ENCODE results near the gene CCDC138. TPM values are rescaled to one million over a fixed set of nuclear protein-coding genes. Genes with fewer than 3 reads are reported as not detected.

The CCDC138 gene
- total and polyA plus RNA-seq, 2 of the 13 experiments (the other 11 are each of a cell fraction or from before 2014, with no cell fraction given) = 5.6 to 32.5 TPM

GRCh38 chr2:108786354-108787215, at the start of gene CCDC138 (continued):
- TF ChIP-seq FOXA3 (CRISPR knock-in tag; IDR thresholded peaks at IDR 0.05) = peak; percentile 67
- TF ChIP-seq BCL6 (CRISPR knock-in tag; IDR thresholded peaks at IDR 0.05) = 0 out of 2 replicates have a peak, but pooled peaks have one; percentile 31
- no peak for TF ChIP-seq GZF1 (CRISPR knock-in tag; IDR thresholded peaks at IDR 0.05)
- no peak for TF ChIP-seq DDIT3 (CRISPR knock-in tag; IDR thresholded peaks at IDR 0.05)
- TF ChIP-seq ZBTB2 (CRISPR knock-in tag; IDR thresholded peaks at IDR 0.05; ENCODE audit: low read depth) = peak; percentile 60; the same call in 1 of the 2 replicates
- no peak for TF ChIP-seq FOXM1 (CRISPR knock-in tag; IDR thresholded peaks at IDR 0.05)
- no peak for TF ChIP-seq MAFF (IDR thresholded peaks at IDR 0.05; ENCODE audit: low read depth, low read length)
- peak; percentile 97 for TF ChIP-seq PAF1 (CRISPR knock-in tag; IDR thresholded peaks at IDR 0.05)
- peak; percentile 86; the same call in 1 of the 2 replicates for TF ChIP-seq MTF2 (CRISPR knock-in tag; IDR thresholded peaks at IDR 0.05; ENCODE audit: borderline replicate concordance)
- TF ChIP-seq ZNF598 (CRISPR knock-in tag; IDR thresholded peaks at IDR 0.05; ENCODE audit: borderline replicate concordance) = peak; percentile 86
- TF ChIP-seq ZC3H4 (CRISPR knock-in tag; IDR thresholded peaks at IDR 0.05; ENCODE audit: borderline replicate concordance) = no peak
- TF ChIP-seq ZNF839 (CRISPR knock-in tag; IDR thresholded peaks at IDR 0.05; ENCODE audit: borderline replicate concordance) = peak; percentile 95; the same call in 1 of the 2 replicates
- peak; percentile 34; the same call in 1 of the 2 replicates for TF ChIP-seq TFAP4 (IDR thresholded peaks at IDR 0.05; ENCODE audit: borderline replicate concordance, low read depth)
- TF ChIP-seq TGIF2 (CRISPR knock-in tag; IDR thresholded peaks at IDR 0.05) = peak; percentile 55
- no peak; the same call in 1 of the 2 replicates for TF ChIP-seq PRDM10 (CRISPR knock-in tag; IDR thresholded peaks at IDR 0.05; ENCODE audit: low read depth)
- TF ChIP-seq FOSL1 (CRISPR knock-in tag; IDR thresholded peaks at IDR 0.05; ENCODE audit: borderline replicate concordance) = peak; percentile 23; the same call in 1 of the 2 replicates
- peak; percentile 100 for TF ChIP-seq KDM2A (CRISPR knock-in tag; IDR thresholded peaks at IDR 0.05; ENCODE audit: borderline replicate concordance, low read depth)
- TF ChIP-seq TFDP2 (CRISPR knock-in tag; IDR thresholded peaks at IDR 0.05) = peak; percentile 95
- TF ChIP-seq ZNF543 (CRISPR knock-in tag; IDR thresholded peaks at IDR 0.05) = peak; percentile 65

Data from HepG2 (cell line).